Gastrocnemius medialis (tissue), 4 donors: ENCODE data around the gene CLIP2.

ENCODE experiments used
- POLR2A ChIP-seq, 2 donors: fragments of 450-650 bp; IDR thresholded peaks; one replicate each; pipeline ENCODE4 v1.6.1; 2017; ENCODE audit warnings: antibody characterized with exemption in 2 of 2, mild to moderate bottlenecking in 2 of 2, moderate library complexity in 2 of 2
- TF ChIP-seq, protein P1 (sequence below), 5 experiments: fragments of 450-650 bp in 3 of 5; fragments of 200-600 bp in 2 of 5; sonication (generic) in 2 of 5; IDR thresholded peaks in 4 of 5; conservative IDR thresholded peaks in 1 of 5; 1 replicate in 4 of 5; 2 replicates in 1 of 5; pipeline ENCODE4 v1.5.1; 2016 to 2019; ENCODE audit warnings: antibody characterized with exemption in 5 of 5, mild to moderate bottlenecking in 3 of 5, moderate library complexity in 3 of 5

DNA sequence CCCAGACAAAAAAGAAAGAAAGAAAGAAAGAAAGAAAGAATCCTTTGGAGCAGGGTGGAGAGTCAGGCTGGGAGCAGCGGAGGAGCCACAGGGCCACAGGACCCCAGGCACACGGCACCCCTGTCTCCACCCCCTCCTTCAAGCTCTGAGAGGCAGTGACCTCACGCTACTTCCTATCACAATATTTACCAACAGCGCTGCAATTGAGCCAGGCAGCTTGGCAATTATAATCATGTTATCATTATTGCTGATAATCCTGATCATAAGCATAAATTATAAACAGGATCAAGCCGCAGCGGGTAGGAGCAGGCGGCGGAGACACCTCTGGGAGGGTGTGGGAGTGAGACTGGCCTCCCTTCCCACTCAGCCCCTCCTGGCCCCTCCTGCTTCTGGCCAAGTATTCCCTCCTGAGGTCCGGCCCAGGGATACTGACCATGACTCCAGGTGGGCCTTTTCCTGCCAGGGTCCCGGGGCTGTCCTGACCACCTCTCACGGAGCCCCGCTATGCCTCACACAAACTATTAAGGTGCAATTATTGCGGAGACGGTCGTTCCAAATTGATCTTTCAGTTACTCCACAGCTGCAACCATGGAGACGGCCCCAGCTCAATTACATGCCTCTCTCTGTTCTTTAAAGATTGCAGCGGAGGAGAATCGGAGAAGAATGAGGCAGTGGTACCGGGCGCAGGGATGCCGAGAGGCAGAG lies 154.5 kb downstream of the CLIP2 start:
- TF ChIP-seq, protein P1, sequence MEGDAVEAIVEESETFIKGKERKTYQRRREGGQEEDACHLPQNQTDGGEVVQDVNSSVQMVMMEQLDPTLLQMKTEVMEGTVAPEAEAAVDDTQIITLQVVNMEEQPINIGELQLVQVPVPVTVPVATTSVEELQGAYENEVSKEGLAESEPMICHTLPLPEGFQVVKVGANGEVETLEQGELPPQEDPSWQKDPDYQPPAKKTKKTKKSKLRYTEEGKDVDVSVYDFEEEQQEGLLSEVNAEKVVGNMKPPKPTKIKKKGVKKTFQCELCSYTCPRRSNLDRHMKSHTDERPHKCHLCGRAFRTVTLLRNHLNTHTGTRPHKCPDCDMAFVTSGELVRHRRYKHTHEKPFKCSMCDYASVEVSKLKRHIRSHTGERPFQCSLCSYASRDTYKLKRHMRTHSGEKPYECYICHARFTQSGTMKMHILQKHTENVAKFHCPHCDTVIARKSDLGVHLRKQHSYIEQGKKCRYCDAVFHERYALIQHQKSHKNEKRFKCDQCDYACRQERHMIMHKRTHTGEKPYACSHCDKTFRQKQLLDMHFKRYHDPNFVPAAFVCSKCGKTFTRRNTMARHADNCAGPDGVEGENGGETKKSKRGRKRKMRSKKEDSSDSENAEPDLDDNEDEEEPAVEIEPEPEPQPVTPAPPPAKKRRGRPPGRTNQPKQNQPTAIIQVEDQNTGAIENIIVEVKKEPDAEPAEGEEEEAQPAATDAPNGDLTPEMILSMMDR (IDR thresholded peaks at IDR 0.05 in 4 of 5, conservative IDR thresholded peaks at IDR 0.05 in 1 of 5) = no peak
- no peak for TF ChIP-seq POLR2A (IDR thresholded peaks at IDR 0.05)
